ENCODE measurements around the gene POLR2M.
A peak's percentile ranks its signal among the peaks of the same experiment; 100 is the strongest.

POLR2M gene

DNA sequence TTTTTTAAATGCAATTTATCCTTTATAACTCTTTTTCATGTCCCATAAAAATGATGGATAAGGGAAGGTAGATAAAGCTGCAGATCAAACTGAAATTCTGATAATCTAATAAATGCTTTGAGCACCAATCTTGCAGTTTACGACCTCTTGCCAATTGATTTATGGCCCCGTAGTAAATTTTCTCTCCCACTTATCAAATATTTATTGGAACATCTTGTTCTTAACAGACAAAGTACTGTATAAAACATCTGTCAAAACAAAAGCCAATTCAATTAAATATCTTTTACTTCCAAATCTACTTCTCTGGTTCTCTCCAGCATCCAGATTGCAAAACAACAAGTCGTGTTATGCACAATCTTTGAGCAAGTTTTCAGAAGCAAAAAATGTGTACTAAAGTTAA lies 34.6 kb downstream of the POLR2M start:
- DNase-seq = no peak

GRCh38 chr15:57743424-57743823 lies 36.9 kb downstream of the POLR2M start:
- no peak for DNase-seq

- DNase-seq = no peak
These were observed 40.3 kb downstream of the POLR2M start for GRCh38 chr15:57746786-57747185.

- DNase-seq = peak; percentile 18 to 39 (median 29)
These were observed 40.8 kb downstream of the POLR2M start for GRCh38 chr15:57747206-57747896.

DNA sequence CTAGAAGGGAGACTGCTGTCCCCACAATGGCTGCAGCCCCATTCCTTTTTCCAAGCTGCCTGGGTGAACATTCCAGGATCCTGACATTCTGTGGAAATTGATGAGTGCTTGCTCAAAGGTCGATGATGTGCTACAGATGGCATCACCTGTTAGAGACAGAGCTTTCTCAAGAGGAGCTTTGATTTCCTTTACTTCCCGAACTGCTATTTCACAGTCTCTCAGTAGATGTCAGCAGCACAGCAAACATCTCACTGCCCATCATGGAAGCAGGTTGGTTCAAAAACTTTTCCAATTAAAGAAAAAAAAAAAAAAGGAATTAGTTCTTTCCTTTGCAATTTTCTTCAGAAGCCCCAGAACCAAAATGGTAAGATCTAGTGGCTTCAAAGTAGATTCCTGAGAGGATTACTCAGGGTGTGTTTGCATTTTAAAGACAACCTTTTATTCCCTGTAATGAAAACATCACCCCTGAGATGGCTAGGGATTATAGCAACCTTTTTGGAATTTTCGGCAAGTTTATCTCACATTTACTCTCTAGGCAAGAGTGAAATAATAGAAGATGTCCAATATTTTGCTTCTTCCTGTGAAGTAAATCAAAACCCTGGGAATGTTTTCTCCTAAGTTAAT lies 44.8 kb downstream of the POLR2M start:
- peak in 2 of 3 donors; percentile 19 to 34 for DNase-seq

- no peak for DNase-seq
These were observed 45.9 kb downstream of the POLR2M start for GRCh38 chr15:57752436-57752835.

- no peak for DNase-seq
These were observed 46.3 kb downstream of the POLR2M start for GRCh38 chr15:57752840-57753239.

GRCh38 chr15:57756466-57756865 lies 50.0 kb downstream of the POLR2M start:
- DNase-seq = no peak

DNA sequence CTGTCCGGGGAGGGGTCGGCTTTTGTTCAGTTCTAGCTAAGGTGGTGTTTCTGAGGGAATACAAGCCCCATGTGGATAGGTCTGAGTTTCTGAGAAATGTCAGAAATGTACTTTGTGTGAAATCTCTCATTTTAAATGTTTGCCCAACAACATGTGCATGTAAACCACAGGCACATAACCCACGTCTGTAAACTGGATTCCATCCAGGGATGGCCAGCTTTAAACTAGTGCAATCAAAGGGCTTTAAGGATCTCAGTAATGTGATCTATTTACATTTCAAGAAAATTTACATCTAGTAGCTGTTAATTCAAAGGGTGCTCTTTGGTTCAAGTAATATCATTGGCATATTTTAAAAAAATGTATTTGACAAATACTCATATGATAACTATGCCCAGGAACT lies 52.0 kb downstream of the POLR2M start:
- DNase-seq = no peak

GRCh38 chr15:57761562-57761961 lies 55.0 kb downstream of the POLR2M start:
- no peak for DNase-seq

- DNase-seq = no peak
These were observed 55.8 kb downstream of the POLR2M start for GRCh38 chr15:57762302-57762701.

- DNase-seq = no peak
These were observed 56.9 kb downstream of the POLR2M start for GRCh38 chr15:57763176-57763964.

Data from suppressor macrophage treated with lipopolysaccharide for 1 hour (primary cell).